Bronchial epithelial cell (primary cell): ENCODE data around the gene VIL1. TPM values are rescaled to one million over a fixed set of nuclear protein-coding genes. Genes with fewer than 3 reads are reported as not detected.

ENCODE experiments used
- DNase-seq: peaks from one replicate; pipeline ENCODE4 v3.0.0-alpha.2; 2010; ENCODE audit warnings: low read depth
- FAIRE-seq: peaks from 2 replicates; lab custom pipeline; 2011; peaks lifted over from hg19 to GRCh38; lab: Jason Lieb, UNC
- H3K27me3 ChIP-seq: 2 replicates; pipeline ENCODE4 v1.5.1; 2011; ENCODE audit warnings: low read length; ENCODE audit not compliant: control insufficient read depth, insufficient read depth
- H3K36me3 ChIP-seq: 2 replicates; pipeline ENCODE4 v1.5.1; 2011; ENCODE audit warnings: low read length; ENCODE audit not compliant: control insufficient read depth, insufficient read depth
- H3K4me3 ChIP-seq: 2 replicates; pipeline ENCODE4 v1.5.1; 2011; ENCODE audit warnings: mild to moderate bottlenecking, low read depth, low read length, control low read depth
- total RNA-seq: library from RNA; depleted of rRNA; stranded (reverse); fragments of >200 nt; gene quantifications from 2 replicates; pipeline ENCODE4 v1.2.1, GENCODE V29; 2014
- TF ChIP-seq, protein P1 (sequence below): IDR thresholded peaks from 2 replicates; pipeline ENCODE4 v1.5.1; 2011; ENCODE audit warnings: mild to moderate bottlenecking, moderate library complexity, low read length, control low read depth, inconsistent platforms; ENCODE audit not compliant: insufficient read depth, severe bottlenecking

VIL1 gene
- total RNA-seq, 1 donor from 2014 or later = not detected

DNA sequence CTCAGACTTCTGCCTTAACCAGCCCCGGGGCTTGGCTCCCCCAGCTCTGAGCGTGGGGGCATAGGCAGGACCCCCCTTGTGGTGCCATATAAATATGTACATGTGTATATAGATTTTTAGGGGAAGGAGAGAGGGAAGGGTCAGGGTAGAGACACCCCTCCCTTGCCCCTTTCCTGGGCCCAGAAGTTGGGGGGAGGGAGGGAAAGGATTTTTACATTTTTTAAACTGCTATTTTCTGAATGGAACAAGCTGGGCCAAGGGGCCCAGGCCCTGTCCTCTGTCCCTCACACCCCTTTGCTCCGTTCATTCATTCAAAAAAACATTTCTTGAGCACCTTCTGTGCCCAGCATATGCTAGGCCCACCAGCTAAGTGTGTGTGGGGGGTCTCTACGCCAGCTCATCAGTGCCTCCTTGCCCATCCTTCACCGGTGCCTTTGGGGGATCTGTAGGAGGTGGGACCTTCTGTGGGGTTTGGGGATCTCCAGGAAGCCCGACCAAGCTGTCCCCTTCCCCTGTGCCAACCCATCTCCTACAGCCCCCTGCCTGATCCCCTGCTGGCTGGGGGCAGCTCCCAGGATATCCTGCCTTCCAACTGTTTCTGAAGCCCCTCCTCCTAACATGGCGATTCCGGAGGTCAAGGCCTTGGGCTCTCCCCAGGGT, 13.7 kb upstream of the VIL1 start:
- Histone ChIP-seq H3K27me3 (no peaks in the 10 kb centered on the region), H3K4me3 (no peak overlapping the region), H3K36me3 (peaks cover 14% of the 10 kb centered on the region)
- FAIRE-seq (no peak), DNase-seq (no peak)
- TF ChIP-seq, protein P1, sequence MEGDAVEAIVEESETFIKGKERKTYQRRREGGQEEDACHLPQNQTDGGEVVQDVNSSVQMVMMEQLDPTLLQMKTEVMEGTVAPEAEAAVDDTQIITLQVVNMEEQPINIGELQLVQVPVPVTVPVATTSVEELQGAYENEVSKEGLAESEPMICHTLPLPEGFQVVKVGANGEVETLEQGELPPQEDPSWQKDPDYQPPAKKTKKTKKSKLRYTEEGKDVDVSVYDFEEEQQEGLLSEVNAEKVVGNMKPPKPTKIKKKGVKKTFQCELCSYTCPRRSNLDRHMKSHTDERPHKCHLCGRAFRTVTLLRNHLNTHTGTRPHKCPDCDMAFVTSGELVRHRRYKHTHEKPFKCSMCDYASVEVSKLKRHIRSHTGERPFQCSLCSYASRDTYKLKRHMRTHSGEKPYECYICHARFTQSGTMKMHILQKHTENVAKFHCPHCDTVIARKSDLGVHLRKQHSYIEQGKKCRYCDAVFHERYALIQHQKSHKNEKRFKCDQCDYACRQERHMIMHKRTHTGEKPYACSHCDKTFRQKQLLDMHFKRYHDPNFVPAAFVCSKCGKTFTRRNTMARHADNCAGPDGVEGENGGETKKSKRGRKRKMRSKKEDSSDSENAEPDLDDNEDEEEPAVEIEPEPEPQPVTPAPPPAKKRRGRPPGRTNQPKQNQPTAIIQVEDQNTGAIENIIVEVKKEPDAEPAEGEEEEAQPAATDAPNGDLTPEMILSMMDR = no peak

DNA sequence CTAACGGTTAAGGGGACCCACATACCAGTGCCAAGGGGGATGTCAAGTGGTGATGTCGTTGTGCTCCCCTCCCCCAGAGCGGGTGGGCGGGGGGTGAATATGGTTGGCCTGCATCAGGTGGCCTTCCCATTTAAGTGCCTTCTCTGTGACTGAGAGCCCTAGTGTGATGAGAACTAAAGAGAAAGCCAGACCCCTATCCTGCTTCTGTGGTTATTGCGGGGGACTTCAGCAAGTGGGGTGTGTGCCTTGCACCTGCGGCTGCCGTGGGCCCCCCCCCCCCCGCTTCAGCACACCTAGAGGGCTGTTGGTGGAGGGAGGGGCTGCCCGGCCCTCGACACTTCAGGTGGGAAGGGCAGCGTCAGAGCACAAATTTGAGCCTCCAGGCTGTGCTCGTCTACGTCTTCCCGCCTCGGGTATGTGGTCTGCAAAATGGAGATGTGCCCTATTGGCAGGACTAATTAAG, 13.1 kb upstream of the VIL1 start:
- DNase-seq = no peak
- Histone ChIP-seq H3K4me3 (peak overlapping the region; percentile 1), H3K36me3 (peaks cover 14% of the 10 kb centered on the region), H3K27me3 (no peaks in the 10 kb centered on the region)
- TF ChIP-seq, protein P1 = no peak
- FAIRE-seq = no peak

DNA sequence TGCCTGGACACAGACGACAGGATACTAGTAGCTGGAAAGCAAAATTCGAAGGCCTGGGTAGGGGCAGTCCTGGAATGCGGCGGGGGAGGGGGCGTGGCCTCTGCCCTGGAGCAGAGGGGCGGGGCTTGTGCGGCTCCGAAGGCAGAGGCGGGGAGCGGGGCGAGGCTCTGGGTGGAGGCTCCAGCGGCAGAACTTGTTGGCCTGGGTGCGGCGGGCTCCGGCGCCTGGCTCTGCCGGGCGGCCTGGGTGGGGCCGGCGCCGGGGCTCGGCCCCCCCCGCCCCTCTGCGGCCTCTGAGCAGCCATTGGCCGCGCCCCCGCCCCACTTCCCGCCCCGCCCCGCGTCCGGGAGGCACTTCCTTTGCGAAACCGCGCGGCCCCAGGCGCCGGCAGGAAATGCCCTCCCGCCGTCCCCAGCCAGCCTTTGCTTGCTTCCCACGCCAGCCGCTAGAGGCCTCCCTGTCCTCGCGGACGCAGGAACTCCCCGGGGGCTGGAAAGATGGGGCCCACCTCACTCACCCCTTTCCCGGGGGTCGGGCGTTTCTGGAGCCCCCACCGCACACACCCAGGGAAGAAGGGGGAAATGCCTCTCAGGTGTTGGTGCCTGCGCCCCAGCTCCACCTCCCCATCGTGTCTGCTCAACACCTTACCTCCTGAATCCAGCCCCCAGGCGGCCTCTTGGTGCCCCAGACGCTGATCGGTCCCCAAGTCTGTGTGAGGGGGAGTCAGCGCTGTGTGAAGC, 12.5 kb upstream of the VIL1 start:
- Histone ChIP-seq H3K4me3 (peak overlapping the region; percentile 34), H3K36me3 (peaks cover 14% of the 10 kb centered on the region), H3K27me3 (no peaks in the 10 kb centered on the region)
- FAIRE-seq (no peak), DNase-seq (peak; percentile 85)
- TF ChIP-seq, protein P1 = peak; percentile 85

DNA sequence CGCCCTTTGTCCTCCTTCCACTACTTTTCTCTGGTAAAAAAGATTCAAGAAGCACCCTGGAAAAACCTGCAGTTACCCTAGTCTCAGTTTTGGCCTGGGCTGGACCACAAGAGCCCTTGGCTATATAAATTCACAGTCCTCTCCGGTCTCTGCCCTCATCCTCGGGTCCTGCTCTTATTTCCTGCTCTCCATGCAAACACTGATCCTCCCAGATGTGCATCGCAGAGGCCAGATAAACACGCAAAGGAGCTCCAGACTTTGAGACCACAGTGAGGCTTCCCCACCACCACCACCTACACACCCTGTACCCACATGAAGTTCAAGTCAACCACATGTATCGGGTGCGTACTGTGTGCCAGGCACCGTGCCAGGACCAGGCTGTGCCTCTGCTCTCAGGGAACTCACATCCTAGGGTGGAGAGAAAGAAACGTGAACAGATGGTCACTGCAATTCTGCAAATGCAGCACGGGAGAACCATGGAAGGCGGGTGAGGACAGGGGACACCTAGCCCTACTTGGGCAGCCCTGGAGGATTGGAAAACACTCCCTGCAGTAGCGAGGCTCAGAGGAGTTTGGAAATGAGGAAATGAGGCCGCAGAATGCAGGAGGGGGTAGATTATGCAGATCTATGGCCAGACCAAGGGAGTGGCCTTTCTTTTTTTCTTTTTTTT, 11.8 kb upstream of the VIL1 start:
- DNase-seq = peak; percentile 27
- H3K4me3 ChIP-seq = peak overlapping the region; percentile 34
- FAIRE-seq = peak; percentile 52

DNA sequence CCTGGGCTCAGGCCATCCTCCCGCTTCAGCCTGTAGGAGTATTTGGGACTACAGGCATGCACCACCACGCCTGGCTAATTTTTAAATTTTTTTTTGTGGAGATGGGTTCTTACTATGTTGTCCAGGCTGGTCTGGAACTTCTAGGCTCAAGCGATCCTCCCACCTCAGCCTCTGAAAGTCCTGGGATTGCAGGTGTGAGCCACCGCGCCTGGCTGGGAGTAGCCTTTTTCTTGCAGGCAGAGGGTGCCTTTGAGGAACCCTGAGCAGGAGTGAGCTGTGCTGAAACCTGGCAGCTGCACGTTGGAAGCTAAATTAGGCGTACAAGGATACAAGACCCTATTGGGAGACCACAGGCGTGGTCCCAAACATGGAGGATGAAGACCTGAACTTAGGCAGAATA, 11.2 kb upstream of the VIL1 start:
- TF ChIP-seq, protein P1 = no peak
- no peak for FAIRE-seq
- H3K4me3 ChIP-seq = no peak overlapping the region

More for the DNA sequence above, 11.8 kb upstream of the VIL1 start:
- H3K27me3 ChIP-seq = no peaks in the 10 kb centered on the region
- H3K36me3 ChIP-seq = peaks cover 10% of the 10 kb centered on the region
- TF ChIP-seq, protein P1 = no peak

More for the DNA sequence above, 11.2 kb upstream of the VIL1 start:
- DNase-seq = no peak
- no peaks in the 10 kb centered on the region for H3K27me3 ChIP-seq
- peaks cover 7% of the 10 kb centered on the region for H3K36me3 ChIP-seq
